Ascending aorta (tissue), 2 donors: ENCODE data around the gene R3HDM4. TPM values are rescaled to one million over a fixed set of nuclear protein-coding genes. Genes with fewer than 3 reads are reported as not detected.

ENCODE experiments used
- DNase-seq, 2 donors: peaks; one replicate each; pipeline ENCODE4 v3.0.0-alpha.2; 2019; ENCODE audit warnings: low spot score in 2 of 2
- H3K27ac ChIP-seq, 2 donors: fragments of 200-600 bp; sonication (generic); one replicate each; pipeline ENCODE4 v1.5.1; 2016 to 2017; ENCODE audit warnings: mild to moderate bottlenecking in 1 of 2
- H3K27me3 ChIP-seq: fragments of 200-600 bp; sonication (generic); one replicate; pipeline ENCODE4 v1.5.1; 2017
- H3K36me3 ChIP-seq, 2 donors: fragments of 200-600 bp; sonication (generic); one replicate each; pipeline ENCODE4 v1.5.1; 2016
- H3K4me1 ChIP-seq, 2 donors: fragments of 200-600 bp; sonication (generic); one replicate each; pipeline ENCODE4 v1.5.1; 2016 to 2017; ENCODE audit warnings: mild to moderate bottlenecking in 1 of 2
- H3K4me3 ChIP-seq, 2 donors: fragments of 200-600 bp; sonication (generic); one replicate each; pipeline ENCODE4 v1.5.1; 2016 to 2017; ENCODE audit warnings: mild to moderate bottlenecking in 1 of 2
- H3K9me3 ChIP-seq, 2 donors: fragments of 200-600 bp; sonication (generic); one replicate each; pipeline ENCODE4 v1.5.1; 2016
- intact Hi-C: fragments of 100-400 bp; cut with DNase I; formaldehyde crosslinking; loops from one replicate; pipeline ENCODE4 v1.15.1; 2023
- total RNA-seq: library from RNA; depleted of rRNA; stranded (reverse); fragments of >200 nt; gene quantifications from one replicate; pipeline ENCODE4 v1.1.0, GENCODE V29; 2016
- TF ChIP-seq, protein P1 (sequence below), 3 experiments: fragments of 200-600 bp in 2 of 3; fragments of 450-650 bp in 1 of 3; sonication (generic) in 2 of 3; IDR thresholded peaks; one replicate each; pipeline ENCODE4 v1.5.1; 2016 to 2019; ENCODE audit warnings: antibody characterized with exemption in 3 of 3, mild to moderate bottlenecking in 1 of 3, moderate library complexity in 1 of 3

Gene R3HDM4
- total RNA-seq, 1 donor from 2014 or later = 81.5 TPM

DNA sequence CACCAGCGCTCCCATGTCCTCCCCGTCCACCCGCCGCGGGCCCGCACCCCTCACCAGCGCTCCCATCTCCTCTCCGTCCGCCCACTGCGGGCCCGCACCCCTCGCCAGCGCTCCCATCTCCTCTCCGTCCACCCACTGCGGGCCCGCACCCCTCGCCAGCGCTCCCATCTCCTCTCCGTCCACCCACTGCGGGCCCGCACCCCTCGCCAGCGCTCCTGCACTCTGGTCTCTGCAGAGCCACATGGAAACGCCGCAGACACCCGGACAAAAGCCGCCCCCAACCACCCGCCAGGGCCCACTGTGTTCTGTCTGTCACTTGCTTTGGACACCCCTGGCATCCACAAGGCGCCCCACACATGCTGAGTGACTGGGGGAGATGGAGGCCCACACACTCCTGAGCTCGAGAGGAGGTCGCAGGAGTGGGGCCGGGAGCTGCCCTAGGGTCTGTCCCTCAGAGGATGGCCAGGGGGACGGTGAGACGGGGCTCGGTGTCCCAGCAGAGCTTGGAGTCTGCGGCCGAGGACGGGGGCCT lies 46.2 kb downstream of the R3HDM4 start:
- TF ChIP-seq, protein P1, sequence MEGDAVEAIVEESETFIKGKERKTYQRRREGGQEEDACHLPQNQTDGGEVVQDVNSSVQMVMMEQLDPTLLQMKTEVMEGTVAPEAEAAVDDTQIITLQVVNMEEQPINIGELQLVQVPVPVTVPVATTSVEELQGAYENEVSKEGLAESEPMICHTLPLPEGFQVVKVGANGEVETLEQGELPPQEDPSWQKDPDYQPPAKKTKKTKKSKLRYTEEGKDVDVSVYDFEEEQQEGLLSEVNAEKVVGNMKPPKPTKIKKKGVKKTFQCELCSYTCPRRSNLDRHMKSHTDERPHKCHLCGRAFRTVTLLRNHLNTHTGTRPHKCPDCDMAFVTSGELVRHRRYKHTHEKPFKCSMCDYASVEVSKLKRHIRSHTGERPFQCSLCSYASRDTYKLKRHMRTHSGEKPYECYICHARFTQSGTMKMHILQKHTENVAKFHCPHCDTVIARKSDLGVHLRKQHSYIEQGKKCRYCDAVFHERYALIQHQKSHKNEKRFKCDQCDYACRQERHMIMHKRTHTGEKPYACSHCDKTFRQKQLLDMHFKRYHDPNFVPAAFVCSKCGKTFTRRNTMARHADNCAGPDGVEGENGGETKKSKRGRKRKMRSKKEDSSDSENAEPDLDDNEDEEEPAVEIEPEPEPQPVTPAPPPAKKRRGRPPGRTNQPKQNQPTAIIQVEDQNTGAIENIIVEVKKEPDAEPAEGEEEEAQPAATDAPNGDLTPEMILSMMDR (IDR thresholded peaks at IDR 0.05) = no peak
- DNase-seq = no peak
- peaks cover 23 to 29% of the 10 kb centered on the region in 2 donors for H3K36me3 ChIP-seq
- H3K9me3 ChIP-seq = no peaks in the 10 kb centered on the region
- H3K4me3 ChIP-seq = no peak overlapping the region
- no peak overlapping the region for H3K27ac ChIP-seq
- H3K4me1 ChIP-seq = peaks cover 4 to 13% of the 10 kb centered on the region in 2 donors
- H3K27me3 ChIP-seq = peaks cover 2% of the 10 kb centered on the region
- intact Hi-C loops = loop anchor here (10.0 kb wide), 1 partner anchor 92 kb away; no protein-coding TSS in a partner anchor

DNA sequence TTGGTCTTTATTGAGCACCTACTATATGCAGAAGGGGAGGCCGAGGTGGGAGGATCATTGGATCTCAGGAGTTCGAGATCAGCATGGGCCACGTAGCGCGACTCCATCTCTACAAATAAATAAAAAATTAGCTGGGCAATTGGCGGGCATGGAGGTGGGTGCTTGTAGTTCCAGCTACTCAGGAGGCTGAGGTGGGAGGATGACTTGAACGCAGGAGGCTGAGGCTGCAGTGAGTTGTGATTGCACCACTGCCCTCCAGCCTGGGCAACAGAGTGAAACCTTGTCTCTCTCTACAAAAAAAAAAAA lies 49.8 kb downstream of the R3HDM4 start:
- TF ChIP-seq, protein P1 (IDR thresholded peaks at IDR 0.05) = no peak
- Histone ChIP-seq H3K27me3 (peaks cover 24% of the 10 kb centered on the region), H3K36me3 (peaks cover 8 to 13% of the 10 kb centered on the region in 2 donors), H3K9me3 (no peaks in the 10 kb centered on the region), H3K4me3 (peak overlapping the region in 1 of 2 donors; percentile 35), H3K27ac (peak overlapping the region in 1 of 2 donors; percentile 27), H3K4me1 (peaks cover 0 to 11% of the 10 kb centered on the region in 2 donors)
- no peak for DNase-seq
- intact Hi-C loops = loop anchor here (5.0 to 10.0 kb wide), 2 partner anchors 88 to 119 kb away; partner anchors contain the start of gene WDR18

DNA sequence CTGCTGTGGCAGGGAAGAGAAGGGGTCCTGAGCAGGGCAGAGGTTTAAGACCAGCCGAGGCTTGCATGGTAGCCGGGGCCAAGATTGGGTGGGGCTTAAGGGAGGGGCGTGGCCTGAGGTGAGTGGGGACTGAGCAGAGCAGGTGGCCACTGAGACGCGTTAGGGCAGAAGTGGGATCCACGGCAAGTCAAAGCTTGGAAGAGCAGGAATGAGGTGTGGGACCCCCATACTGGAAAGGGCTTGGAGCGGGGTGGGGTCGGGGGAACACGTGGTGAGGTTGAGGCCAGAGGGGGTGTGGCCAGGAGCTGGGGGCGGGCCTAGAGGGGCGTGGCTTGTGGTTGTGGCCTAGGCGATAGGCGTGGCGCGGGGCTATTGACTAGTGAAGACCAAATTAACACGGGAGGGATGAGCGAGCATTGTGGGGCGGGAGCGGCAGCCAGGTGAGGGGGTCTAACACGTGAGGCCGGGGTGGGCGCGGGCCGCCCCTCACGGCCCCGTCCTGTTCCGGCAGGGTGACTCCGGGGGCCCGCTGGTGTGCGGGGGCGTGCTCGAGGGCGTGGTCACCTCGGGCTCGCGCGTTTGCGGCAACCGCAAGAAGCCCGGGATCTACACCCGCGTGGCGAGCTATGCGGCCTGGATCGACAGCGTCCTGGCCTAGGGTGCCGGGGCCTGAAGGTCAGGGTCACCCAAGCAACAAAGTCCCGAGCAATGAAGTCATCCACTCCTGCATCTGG lies 50.3 kb downstream of the R3HDM4 start:
- Histone ChIP-seq H3K27me3 (peaks cover 24% of the 10 kb centered on the region), H3K27ac (no peak overlapping the region), H3K4me1 (peaks cover 0 to 11% of the 10 kb centered on the region in 2 donors), H3K9me3 (no peaks in the 10 kb centered on the region), H3K4me3 (peak overlapping the region in 1 of 2 donors; percentile 35), H3K36me3 (peaks cover 3 to 8% of the 10 kb centered on the region in 2 donors)
- intact Hi-C loops = loop anchor here (5.0 to 10.0 kb wide), 2 partner anchors 88 to 120 kb away; partner anchors contain the start of gene WDR18
- DNase-seq = peak in 1 of 2 donors; percentile 78
- TF ChIP-seq, protein P1 (IDR thresholded peaks at IDR 0.05) = no peak

DNA sequence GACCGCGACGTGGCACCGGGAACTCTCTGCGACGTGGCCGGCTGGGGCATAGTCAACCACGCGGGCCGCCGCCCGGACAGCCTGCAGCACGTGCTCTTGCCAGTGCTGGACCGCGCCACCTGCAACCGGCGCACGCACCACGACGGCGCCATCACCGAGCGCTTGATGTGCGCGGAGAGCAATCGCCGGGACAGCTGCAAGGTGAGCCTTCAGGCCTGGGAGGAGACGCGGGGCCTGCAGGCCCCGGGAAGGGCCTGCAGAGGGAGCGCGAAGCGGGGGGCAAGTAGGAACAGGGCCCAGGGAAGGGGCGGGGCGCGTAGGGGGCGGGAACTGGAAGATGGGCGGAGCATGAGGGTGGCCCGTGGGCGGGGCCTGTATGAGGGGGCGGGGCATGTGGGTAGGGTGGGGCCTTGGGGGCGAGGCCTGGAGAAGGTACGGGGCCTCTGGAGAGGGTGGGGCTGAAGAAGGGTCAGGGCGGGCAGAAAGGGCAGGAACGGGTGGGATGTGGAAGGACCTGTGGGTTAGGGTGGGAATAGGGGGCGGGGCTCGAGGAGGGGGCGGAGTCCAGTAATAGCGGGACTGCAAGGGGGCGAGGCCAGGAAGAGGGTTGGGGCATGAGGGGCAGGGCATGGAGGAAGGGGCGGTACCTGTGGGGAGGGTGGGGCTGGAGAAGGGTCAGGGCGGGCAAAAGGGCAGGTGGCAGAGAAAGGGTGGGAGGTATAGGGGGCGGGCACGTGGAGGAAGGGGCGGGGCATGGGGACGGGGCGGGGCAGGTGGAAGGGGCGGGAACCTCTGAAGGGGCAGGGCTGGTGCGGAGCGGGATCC lies 51.1 kb downstream of the R3HDM4 start:
- H3K9me3 ChIP-seq = no peaks in the 10 kb centered on the region
- H3K27ac ChIP-seq = no peak overlapping the region
- intact Hi-C loops = loop anchor here (5.0 to 10.0 kb wide), 2 partner anchors 87 to 120 kb away; partner anchors contain the start of gene WDR18
- no peak for DNase-seq
- H3K36me3 ChIP-seq = peaks cover 0 to 1% of the 10 kb centered on the region in 2 donors
- peaks cover 24% of the 10 kb centered on the region for H3K27me3 ChIP-seq
- peak overlapping the region in 1 of 2 donors; percentile 35 for H3K4me3 ChIP-seq
- TF ChIP-seq, protein P1 (IDR thresholded peaks at IDR 0.05) = no peak
- peaks cover 0 to 11% of the 10 kb centered on the region in 2 donors for H3K4me1 ChIP-seq

DNA sequence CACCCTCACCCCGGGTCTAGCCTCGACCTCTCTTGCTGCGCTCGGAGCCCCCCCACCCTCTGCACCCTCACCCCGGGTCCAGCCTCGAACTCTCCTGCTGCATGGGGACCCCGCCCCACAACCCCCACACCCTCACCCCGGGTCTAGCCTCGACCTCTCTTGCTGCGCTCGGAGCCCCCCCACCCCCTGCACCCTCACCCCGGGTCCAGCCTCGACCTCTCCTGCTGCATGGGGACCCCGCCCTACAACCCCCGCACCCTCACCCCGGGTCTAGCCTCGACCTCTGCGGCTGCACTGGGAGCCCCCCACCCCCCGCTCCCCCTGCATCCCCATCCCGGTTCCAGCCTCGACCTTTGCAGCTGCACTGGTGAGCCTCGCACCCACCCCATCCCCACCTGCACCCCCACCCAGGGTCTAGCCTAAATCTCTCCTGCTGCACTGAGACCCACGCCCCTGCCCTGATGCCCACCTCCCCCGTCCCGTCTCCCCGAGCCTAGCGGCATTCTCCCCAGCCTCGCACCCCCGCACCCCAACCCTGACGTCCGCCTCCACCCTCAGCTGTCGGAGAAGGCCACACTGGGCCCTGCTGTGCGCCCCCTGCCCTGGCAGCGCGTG lies 51.8 kb downstream of the R3HDM4 start:
- no peak overlapping the region for H3K27ac ChIP-seq
- TF ChIP-seq, protein P1 (IDR thresholded peaks at IDR 0.05) = no peak

More for the DNA sequence above, 51.8 kb downstream of the R3HDM4 start:
- peaks cover 0 to 11% of the 10 kb centered on the region in 2 donors for H3K4me1 ChIP-seq
- H3K9me3 ChIP-seq = no peaks in the 10 kb centered on the region
- H3K4me3 ChIP-seq = peak overlapping the region in 1 of 2 donors; percentile 52
- DNase-seq = no peak
- intact Hi-C loops = loop anchor here (5.0 to 10.0 kb wide), 2 partner anchors 86 to 121 kb away; partner anchors contain the start of gene WDR18
- H3K36me3 ChIP-seq = no peaks in the 10 kb centered on the region
- peaks cover 24% of the 10 kb centered on the region for H3K27me3 ChIP-seq
